ENCODE results near the gene FOXO3.

The FOXO3 gene

DNA sequence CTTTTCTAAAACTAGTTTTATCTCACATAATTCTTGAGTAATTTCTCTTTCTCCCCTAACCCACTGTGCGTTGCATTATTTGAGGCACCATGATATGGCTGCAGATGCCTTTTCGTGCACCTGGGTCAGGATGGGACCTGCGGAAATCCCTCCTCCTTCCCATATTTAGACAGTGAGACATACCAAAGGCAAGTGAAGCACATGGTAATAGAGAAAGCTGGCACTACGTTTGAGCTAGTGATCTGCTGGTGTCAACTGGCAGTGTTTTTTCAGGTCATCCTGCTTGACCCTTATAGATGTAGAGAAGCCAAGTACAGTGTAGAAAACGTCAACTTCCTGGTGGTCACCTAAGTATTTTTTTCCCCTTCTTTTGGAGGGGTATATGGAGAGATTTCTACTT is 71.7 kb downstream of the FOXO3 start:
- no peak for DNase-seq (ENCODE audit: extremely low read depth, insufficient read length)
- no peak for TF ChIP-seq CTCF (IDR thresholded peaks at IDR 0.05; ENCODE audit: insufficient read depth, low read length, poor library complexity, severe bottlenecking)
- H3K36me3 ChIP-seq (ENCODE audit: control insufficient read depth, insufficient read depth, low read length): no peaks in the 10 kb centered on the region
- H3K27me3 ChIP-seq (replicated peaks; ENCODE audit: control insufficient read depth, insufficient read depth, low read length): no peaks in the 10 kb centered on the region
- no peak overlapping the region for H3K4me3 ChIP-seq (replicated peaks; ENCODE audit: low read depth, low read length)

DNA sequence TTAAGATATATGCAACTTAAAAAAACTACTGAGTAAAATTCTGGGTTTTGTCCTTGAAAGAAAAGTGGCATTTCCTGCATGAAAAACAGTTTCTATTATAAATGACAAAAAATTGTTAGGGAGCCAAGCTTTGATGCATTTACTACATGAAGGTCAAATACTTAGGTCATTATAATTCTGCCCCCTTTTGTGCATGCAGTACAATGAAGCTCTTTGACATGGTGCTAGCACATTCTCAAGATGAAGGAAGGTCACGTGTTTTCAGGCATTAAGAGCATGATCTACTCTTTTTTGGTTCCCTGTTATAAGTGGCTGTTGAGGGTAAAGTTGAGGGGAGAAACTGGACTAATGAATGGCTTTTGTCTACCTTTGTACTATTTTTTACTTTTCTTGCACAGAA is 72.7 kb downstream of the FOXO3 start:
- Histone ChIP-seq H3K27me3 (replicated peaks; ENCODE audit: control insufficient read depth, insufficient read depth, low read length) (no peaks in the 10 kb centered on the region), H3K4me3 (replicated peaks; ENCODE audit: low read depth, low read length) (no peak overlapping the region), H3K36me3 (ENCODE audit: control insufficient read depth, insufficient read depth, low read length) (no peaks in the 10 kb centered on the region)
- TF ChIP-seq CTCF (IDR thresholded peaks at IDR 0.05; ENCODE audit: insufficient read depth, low read length, poor library complexity, severe bottlenecking): no peak
- DNase-seq (ENCODE audit: extremely low read depth, insufficient read length): no peak

DNA sequence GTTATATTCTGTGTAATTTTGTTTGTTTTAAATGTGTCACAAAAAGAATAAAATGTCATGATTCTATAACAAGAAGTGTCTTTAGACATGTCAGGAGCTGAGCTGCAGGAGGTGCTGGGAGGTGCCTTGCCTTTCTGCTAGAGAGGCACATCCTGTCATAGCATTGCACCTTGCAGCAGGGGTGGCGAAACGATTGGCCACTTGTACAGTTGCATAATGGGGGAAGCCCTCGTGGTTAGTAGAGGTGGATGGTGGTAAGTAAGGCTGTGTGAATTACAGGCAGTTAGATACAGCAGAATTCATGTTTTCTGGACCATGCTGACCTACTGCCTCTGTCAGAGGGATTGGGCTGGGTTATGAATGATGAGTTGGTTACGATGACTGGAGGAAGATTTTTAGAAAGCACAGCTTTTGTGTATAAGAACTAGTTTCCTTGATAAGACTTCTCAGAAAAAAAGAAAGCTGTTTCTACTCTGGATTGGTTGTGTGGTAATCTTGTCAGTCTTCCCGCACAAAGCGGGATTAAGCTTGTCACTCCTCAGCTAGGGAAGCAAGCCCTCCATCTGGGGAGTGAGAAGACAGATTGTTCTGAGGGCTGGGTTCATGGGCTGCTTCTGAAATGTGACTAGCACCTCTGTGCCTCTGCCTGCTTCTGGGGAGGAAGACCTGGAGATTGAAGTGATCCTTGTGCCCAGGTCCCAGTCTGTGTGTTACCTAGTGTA is 74.9 kb downstream of the FOXO3 start:
- no peak for DNase-seq (ENCODE audit: extremely low read depth, insufficient read length)
- H3K4me3 ChIP-seq (replicated peaks; ENCODE audit: low read depth, low read length): no peak overlapping the region
- no peaks in the 10 kb centered on the region for H3K36me3 ChIP-seq (ENCODE audit: control insufficient read depth, insufficient read depth, low read length)
- TF ChIP-seq CTCF (IDR thresholded peaks at IDR 0.05; ENCODE audit: insufficient read depth, low read length, poor library complexity, severe bottlenecking): no peak
- no peaks in the 10 kb centered on the region for H3K27me3 ChIP-seq (replicated peaks; ENCODE audit: control insufficient read depth, insufficient read depth, low read length)

DNA sequence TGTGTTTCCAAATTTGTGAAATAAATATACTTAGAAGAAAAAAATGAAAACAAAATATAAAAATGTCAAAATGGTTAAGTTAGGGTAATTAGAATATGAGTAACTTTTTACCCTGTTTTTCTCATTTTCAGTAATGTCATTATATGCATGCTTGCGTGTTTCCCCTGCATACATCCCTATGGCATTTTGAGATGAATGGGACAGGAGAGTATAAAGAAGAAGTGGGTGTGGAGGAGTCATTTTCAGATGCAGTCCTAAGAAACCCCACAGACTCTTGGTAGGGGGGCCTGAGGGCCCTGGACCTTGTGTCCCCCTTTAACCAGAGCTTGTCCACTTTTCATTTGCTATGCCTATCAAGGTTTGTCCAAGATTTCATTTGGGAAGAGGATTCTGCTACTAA is 77.2 kb downstream of the FOXO3 start:
- no peak for TF ChIP-seq CTCF (IDR thresholded peaks at IDR 0.05; ENCODE audit: insufficient read depth, low read length, poor library complexity, severe bottlenecking)
- no peak for DNase-seq (ENCODE audit: extremely low read depth, insufficient read length)
- H3K27me3 ChIP-seq (replicated peaks; ENCODE audit: control insufficient read depth, insufficient read depth, low read length): no peaks in the 10 kb centered on the region

GRCh38 chr6:108638993-108639392 is 78.3 kb downstream of the FOXO3 start:
- H3K36me3 ChIP-seq (ENCODE audit: control insufficient read depth, insufficient read depth, low read length): no peaks in the 10 kb centered on the region
- H3K27me3 ChIP-seq (replicated peaks; ENCODE audit: control insufficient read depth, insufficient read depth, low read length): no peaks in the 10 kb centered on the region
- TF ChIP-seq CTCF (IDR thresholded peaks at IDR 0.05; ENCODE audit: insufficient read depth, low read length, poor library complexity, severe bottlenecking): no peak
- H3K4me3 ChIP-seq (replicated peaks; ENCODE audit: low read depth, low read length): no peak overlapping the region
- no peak for DNase-seq (ENCODE audit: extremely low read depth, insufficient read length)

More for the DNA sequence above, 77.2 kb downstream of the FOXO3 start:
- no peak overlapping the region for H3K4me3 ChIP-seq (replicated peaks; ENCODE audit: low read depth, low read length)
- H3K36me3 ChIP-seq (ENCODE audit: control insufficient read depth, insufficient read depth, low read length): no peaks in the 10 kb centered on the region

DNA sequence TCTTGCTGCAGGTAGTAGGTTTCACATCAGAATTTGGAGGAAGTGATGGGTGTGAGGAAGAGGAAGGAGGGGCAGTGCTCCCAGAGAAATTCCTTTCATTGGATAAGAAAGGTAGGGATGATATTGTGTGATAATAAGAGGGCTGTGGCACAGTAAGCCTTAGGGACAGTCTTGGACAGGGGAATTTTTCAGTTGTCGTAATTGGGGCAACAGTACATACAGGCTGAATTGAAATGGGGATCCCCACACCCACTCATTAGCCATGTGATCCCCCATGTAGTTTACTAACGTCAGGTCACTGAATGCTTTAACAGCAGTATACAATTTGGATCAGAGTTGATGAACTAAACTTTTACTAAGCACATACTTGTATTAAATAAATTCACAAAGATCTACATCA is 79.4 kb downstream of the FOXO3 start:
- no peak overlapping the region for H3K4me3 ChIP-seq (replicated peaks; ENCODE audit: low read depth, low read length)
- DNase-seq (ENCODE audit: extremely low read depth, insufficient read length): no peak
- no peaks in the 10 kb centered on the region for H3K36me3 ChIP-seq (ENCODE audit: control insufficient read depth, insufficient read depth, low read length)
- H3K27me3 ChIP-seq (replicated peaks; ENCODE audit: control insufficient read depth, insufficient read depth, low read length): no peaks in the 10 kb centered on the region
- TF ChIP-seq CTCF (IDR thresholded peaks at IDR 0.05; ENCODE audit: insufficient read depth, low read length, poor library complexity, severe bottlenecking): no peak
